ENCODE data around the gene MOGAT3.

MOGAT3 gene

DNA sequence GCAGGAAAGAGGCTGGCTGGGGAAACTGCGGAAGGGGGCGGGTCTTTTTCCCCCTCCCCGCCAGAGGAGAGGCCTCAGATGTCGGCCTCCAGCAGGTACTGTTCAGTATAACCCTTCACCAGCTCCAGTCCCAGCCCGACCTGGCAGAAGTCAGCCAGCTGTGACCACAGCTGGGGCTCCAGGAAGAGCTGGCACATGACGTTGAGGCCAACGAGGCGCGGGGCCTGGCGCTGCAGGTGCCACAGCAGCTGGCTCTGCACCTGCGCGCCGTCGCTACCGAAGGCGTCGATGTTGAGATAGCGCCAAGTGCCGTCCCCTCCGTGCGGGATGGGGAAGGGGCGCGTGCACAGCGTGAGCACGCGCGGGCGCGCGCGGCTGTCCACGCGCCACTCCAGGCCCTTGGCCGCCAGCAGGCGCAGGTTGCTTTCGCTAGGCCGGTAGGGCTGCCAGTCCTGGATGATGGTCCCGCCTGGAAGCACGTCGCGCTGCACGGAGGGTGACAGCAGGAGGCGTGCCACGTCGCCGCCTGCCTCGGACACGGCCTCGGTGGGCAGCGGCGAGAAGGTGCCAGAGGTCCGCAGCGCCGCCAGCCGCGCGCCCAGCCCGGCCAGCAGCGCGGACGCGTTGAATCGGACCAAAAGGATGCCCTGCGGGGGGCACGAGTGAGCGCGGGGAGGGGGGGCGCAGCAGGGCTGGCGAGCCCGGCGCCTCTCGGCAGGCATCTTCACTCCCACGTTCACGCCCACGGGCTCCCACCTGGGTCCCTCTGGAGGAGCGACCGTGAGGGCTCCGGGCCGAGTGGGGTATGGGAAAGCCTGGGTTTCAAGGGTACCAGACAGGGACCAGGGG, 28.6 kb downstream of the MOGAT3 start:
- DNase-seq, result no peak

DNA sequence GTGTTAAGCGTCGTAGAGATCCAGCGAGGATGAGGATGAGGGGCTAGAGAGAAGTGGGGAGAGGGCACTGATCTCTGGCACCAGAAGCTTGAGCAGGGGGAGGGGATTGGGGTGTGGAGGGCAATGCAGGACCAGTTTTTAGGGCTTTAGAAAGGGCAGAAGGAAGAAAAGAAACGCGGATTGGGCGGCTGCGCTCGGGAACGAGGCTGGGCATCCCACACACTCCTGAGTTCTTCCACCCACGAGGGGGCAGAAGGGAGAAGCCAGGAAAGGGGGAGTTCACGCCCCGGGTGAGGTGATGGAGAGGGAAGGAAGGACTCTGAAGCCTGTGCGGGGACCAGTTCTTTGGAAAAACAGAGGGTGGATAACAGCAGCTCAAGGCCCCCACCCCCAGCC, 29.4 kb downstream of the MOGAT3 start:
- no peak for DNase-seq

- no peak for DNase-seq
Measured at GRCh38 chr7:101170617-101171441, 30.0 kb downstream of the MOGAT3 start.

GRCh38 chr7:101169838-101170551, 30.8 kb downstream of the MOGAT3 start:
- peak; percentile 42 to 50 for DNase-seq

GRCh38 chr7:101169110-101169837, 31.6 kb downstream of the MOGAT3 start:
- no peak for DNase-seq

DNA sequence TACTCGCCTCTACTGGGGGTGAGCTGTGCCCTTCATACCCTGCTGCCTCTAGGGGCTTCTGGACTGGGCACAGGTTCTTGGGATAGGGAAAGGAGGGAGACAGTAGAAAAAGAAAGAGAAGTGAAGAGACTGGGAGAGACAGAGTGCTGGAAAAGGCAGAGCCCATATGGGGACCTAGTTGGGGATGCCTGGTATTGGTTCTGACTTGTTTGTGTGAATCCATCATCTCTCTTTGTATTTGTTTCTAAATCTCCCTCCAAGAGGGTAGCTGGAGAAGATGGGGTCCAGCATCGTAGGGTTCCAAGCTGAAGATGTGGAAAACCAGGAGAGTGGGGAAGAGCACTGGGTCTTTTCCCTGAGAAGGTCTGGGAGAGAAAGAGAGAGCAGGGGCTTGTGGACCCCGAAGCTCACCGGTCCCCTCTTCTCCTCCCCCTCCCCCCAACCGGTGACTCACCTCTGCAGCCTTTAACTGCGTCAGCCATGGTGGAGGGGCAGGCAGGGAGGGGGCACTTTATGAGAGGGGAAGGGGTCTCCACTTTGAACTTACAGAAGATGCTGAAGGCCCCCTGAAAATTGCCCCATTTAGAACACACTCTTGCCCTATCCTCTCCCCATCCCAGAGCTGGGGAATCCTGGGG, 32.3 kb downstream of the MOGAT3 start:
- DNase-seq, result no peak

GRCh38 chr7:101167645-101168411, 33.0 kb downstream of the MOGAT3 start:
- DNase-seq, result no peak

- DNase-seq, result no peak
Measured at GRCh38 chr7:101166909-101167644, 33.8 kb downstream of the MOGAT3 start.

DNA sequence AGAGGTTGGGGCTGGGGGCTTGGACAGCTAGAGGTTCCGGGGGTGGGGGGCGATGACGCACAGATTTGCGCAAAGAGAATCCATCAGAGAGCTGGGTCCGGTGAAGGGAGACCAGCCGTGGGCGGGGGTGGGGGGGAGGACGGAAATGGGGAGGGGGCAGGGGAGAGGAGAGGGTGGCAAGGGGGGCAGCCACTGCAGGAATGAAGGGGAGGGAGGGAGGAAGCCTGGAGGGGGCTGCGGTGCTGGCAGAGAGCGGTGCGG, 34.3 kb downstream of the MOGAT3 start:
- no peak for DNase-seq

DNA sequence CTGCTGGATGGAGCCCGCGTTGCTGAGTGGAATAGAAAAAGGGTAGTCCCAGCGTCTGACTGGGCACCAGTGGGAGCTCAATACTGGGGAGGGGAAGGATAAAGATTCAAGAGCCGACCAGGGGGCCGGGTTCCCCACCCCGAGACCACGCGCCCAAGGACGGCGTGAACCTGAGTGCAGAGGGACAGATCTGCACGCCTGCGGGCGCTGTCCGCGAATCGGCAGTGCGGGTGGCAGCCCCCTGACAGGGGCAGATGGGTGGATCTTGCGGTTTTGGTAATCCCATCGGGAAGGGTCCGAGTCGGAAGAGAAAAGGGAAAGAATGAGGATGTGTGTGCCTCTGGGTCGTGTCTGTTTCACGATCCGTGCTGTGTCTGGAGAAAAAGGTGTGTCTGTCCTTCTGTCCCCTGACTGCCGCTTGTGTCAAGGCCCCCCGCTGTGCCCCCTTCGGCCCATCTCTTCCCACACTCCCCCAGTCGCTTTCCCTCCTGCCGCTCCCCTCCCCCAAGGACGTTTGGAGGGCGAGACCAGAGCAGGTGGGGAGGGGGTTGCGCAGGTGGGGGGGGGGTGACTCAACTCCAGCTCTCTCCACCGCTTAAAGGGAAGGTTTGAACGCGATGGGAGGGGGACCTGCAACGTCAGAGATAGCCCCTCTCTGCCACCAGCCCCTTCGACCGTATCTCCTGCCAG, 34.7 kb downstream of the MOGAT3 start:
- DNase-seq, result no peak

- peak; percentile 60 to 76 for DNase-seq
Measured at GRCh38 chr7:101165075-101165957, 35.5 kb downstream of the MOGAT3 start, which contains the start of gene VGF. Gene VGF, minus strand, starts transcription at chr7:101165569. Its CDS starts 726 bp downstream, at chr7:101164843.

GRCh38 chr7:101164071-101164840, 36.6 kb downstream of the MOGAT3 start:
- DNase-seq, result no peak

GRCh38 chr7:101163279-101164070, 37.4 kb downstream of the MOGAT3 start:
- DNase-seq, result no peak

DNA sequence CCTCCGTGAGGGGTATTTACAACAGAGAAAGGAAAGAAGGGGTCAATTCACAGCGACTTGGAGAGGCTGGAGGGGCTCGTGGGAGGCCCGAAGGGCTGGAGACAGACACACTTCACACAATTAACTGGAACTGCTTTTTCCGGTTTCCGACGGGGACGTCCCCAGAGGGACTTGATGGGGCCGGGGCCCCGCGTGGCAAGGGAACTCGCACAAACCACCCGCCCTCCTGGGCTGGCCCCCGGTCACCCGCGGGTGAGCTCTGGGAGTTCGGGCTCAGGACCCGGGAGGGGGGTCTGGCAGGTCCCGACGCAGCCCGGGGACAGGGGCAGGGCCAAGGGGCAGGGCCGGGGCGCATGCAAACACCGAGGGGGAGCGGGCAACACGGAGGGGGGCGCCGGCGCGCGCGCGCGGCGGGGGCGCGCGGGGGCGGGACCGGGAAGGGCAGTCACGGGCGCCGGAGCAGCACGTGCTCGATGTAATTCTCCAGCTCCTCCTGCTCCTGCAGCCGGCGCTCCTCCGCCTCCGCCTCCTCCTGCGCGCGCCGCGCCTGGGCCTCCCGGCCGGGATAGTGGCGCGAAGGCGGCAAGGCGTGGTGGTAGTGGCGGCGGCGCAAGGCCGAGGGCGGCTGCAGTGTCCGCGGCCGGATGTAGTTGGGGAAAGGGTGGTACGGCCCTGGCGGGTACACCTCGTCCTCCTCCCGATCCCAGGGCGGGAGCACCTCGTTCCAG, 38.1 kb downstream of the MOGAT3 start:
- no peak for DNase-seq

GRCh38 chr7:101161692-101162471, 39.0 kb downstream of the MOGAT3 start:
- DNase-seq, result no peak

- no peak for DNase-seq
Measured at GRCh38 chr7:101160910-101161309, 39.9 kb downstream of the MOGAT3 start.
